PFSK-1 (cell line): ENCODE results near the gene RBBP6. TPM values are rescaled to one million over a fixed set of nuclear protein-coding genes. Genes with fewer than 3 reads are reported as not detected.

Experiments
- FOXP2 ChIP-seq: optimal IDR thresholded peaks from 2 replicates; pipeline ENCODE3; 2011; ENCODE audit warnings: borderline replicate concordance, control low read depth, inconsistent platforms; ENCODE audit not compliant: insufficient read depth; ENCODE audit errors: extremely low read length, extremely low read depth
- POLR2AphosphoS5 ChIP-seq: IDR thresholded peaks from 2 replicates; pipeline ENCODE4 v1.6.1; 2012; ENCODE audit warnings: low read depth, mild to moderate bottlenecking, control low read depth, low read length, moderate library complexity
- REST ChIP-seq, 2 experiments: IDR thresholded peaks; 2 replicates each; pipeline versions ENCODE4 v1.6.1 to v1.8.0; 2011 to 2012; ENCODE audit warnings: low read depth in 2 of 2, low read length in 2 of 2, control low read depth in 1 of 2, inconsistent platforms in 1 of 2, mild to moderate bottlenecking in 1 of 2, moderate library complexity in 1 of 2; ENCODE audit not compliant: insufficient read depth in 1 of 2
- SIN3A ChIP-seq: IDR thresholded peaks from 2 replicates; pipeline ENCODE4 v1.6.1; 2012; ENCODE audit warnings: mild to moderate bottlenecking, low read length, moderate library complexity, borderline replicate concordance; ENCODE audit not compliant: insufficient read depth
- TAF1 ChIP-seq: IDR thresholded peaks from 2 replicates; pipeline ENCODE4 v1.6.1; 2012; ENCODE audit warnings: low read length, control low read depth, borderline replicate concordance; ENCODE audit not compliant: insufficient read depth
- polyA plus RNA-seq: library from polyadenylated mRNA; unstranded; fragments of >200 nt; gene quantifications from one replicate; pipeline ENCODE4 v1.2.1, GENCODE V29; 2012; ENCODE audit warnings: low read depth, missing spikeins; ENCODE audit not compliant: insufficient read length

Gene RBBP6
- polyA plus RNA-seq = 11.7 TPM

DNA sequence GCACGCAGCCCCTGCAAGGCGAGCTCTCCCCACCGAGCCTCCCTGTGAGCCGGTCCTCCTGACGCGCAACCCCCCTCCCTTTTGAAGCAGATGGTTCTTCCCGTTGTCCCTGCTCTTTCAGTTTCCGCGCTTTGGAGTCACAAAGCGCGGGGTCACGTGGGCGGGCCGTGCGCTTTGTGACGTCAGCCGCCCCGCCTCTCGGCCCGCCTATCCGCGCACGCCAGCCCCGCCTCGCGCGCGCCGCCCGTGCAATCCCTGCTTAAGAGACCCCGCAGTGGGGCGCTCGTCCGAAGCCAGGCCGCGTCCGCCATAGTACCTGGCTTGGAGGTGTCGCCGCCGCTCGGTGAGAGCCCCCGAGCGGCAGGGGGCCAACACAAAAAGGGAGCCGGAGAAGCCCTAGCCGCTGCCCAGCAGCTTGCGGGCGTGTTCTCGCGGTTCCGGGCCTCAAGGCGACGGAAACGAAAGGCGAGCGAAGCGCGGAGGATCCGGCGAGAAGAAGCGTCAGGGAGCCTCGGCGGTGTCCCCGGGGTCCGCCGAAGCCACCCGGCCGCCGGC lies at the start of gene RBBP6:
Gene RBBP6, plus strand, starts transcription at position 272 of the 555 bp plus-strand sequence. CDS start 1,061 bp downstream, outside the sequence.
- TF ChIP-seq POLR2AphosphoS5 = peak; percentile 87
- no peak for TF ChIP-seq SIN3A
- peak; percentile 48 for TF ChIP-seq FOXP2
- no peak for TF ChIP-seq TAF1
- TF ChIP-seq REST (IDR thresholded peaks at IDR 0.05; ENCODE audit: insufficient read depth in 1 of 2, low read depth in 2 of 2, low read length in 2 of 2) = no peak

- no peak for TF ChIP-seq FOXP2
- TF ChIP-seq POLR2AphosphoS5 = no peak
- no peak for TF ChIP-seq REST (IDR thresholded peaks at IDR 0.05; ENCODE audit: insufficient read depth in 1 of 2, low read depth in 2 of 2, low read length in 2 of 2)
- no peak for TF ChIP-seq TAF1
- TF ChIP-seq SIN3A = no peak
Observed at GRCh38 chr16:24490866-24491265, 48.5 kb upstream of the RBBP6 start.

GRCh38 chr16:24491731-24492130 lies 47.6 kb upstream of the RBBP6 start:
- no peak for TF ChIP-seq TAF1
- TF ChIP-seq FOXP2 = no peak
- TF ChIP-seq REST (IDR thresholded peaks at IDR 0.05; ENCODE audit: insufficient read depth in 1 of 2, low read depth in 2 of 2, low read length in 2 of 2) = no peak
- no peak for TF ChIP-seq SIN3A
- TF ChIP-seq POLR2AphosphoS5 = no peak

DNA sequence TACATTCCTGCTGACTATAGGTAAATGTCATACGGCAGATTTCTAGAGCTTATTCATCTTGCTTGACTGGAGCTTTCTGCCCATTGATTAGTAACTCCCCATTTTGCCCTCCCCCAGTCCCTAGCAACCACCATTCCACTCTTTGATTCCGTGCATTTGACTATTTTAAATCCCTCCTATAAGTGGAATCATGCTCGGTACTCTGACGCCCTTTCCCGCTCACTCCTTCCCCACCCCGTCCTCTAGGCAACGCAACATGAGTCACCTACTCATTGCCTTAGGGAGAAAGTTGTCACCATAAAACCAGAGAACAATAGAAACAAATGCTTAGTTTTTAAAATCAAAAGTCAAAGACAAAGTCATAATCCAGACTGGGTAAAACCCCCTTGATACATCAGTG lies 45.5 kb upstream of the RBBP6 start:
- no peak for TF ChIP-seq TAF1
- TF ChIP-seq SIN3A = no peak
- TF ChIP-seq FOXP2 = no peak
- TF ChIP-seq POLR2AphosphoS5 = no peak

- TF ChIP-seq FOXP2 = no peak
- TF ChIP-seq POLR2AphosphoS5 = no peak
- no peak for TF ChIP-seq TAF1
- no peak for TF ChIP-seq REST (IDR thresholded peaks at IDR 0.05; ENCODE audit: insufficient read depth in 1 of 2, low read depth in 2 of 2, low read length in 2 of 2)
- no peak for TF ChIP-seq SIN3A
Observed at GRCh38 chr16:24497440-24497839, 41.9 kb upstream of the RBBP6 start.
